GM19467 (cell line): ENCODE measurements around the gene PYGL.

Experiments used
- ATAC-seq: cut with Tn5 transposase; IDR thresholded peaks from one replicate; pipeline ENCODE4 v1.9.1; 2021; ENCODE audit warnings: mild to moderate bottlenecking, moderate library complexity; ENCODE audit not compliant: unreplicated experiment

PYGL gene

DNA sequence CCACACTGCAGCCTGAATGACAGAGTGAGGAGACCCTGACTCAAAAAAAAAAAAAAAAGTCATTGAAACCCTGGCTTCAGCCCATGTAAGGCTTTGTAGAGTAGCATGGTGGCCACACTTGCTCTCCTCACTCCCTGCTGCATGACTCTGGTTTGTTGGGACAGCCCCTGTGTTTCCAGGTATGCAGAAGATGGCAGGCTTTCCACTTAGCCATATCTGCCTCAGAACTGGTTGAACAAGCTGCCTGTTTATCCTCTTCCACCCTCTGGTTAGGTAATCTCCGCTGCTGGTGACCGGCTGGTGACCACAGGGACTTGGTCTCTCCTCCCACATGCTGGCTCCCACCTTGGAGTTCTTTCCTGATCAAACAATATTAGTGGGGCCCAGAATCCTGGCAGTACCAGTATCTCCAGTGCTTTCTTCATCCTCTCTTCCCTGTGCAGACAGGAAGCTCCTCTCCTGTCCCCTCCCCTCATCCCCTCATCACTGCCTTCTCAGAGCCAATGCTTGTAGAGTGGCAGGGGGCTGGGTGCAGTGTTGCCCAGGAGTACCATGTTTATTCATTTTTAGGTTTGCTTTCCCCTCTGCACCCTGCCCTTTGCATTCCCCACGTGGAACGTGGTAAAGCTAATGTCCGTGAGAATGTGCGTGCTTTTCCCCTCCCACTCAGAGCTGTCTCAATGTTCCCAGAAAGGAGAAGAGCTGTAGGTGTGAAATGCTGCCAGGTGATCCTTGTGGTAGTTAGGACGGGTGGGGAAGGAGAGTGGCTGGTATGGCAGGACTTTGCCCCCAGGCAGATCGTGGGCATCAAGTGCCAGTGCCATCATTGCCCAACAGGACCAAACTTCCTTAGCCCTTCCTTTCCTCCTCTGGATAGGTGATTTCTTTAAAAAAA, 61.1 kb downstream of the PYGL start:
- ATAC-seq, result no peak

DNA sequence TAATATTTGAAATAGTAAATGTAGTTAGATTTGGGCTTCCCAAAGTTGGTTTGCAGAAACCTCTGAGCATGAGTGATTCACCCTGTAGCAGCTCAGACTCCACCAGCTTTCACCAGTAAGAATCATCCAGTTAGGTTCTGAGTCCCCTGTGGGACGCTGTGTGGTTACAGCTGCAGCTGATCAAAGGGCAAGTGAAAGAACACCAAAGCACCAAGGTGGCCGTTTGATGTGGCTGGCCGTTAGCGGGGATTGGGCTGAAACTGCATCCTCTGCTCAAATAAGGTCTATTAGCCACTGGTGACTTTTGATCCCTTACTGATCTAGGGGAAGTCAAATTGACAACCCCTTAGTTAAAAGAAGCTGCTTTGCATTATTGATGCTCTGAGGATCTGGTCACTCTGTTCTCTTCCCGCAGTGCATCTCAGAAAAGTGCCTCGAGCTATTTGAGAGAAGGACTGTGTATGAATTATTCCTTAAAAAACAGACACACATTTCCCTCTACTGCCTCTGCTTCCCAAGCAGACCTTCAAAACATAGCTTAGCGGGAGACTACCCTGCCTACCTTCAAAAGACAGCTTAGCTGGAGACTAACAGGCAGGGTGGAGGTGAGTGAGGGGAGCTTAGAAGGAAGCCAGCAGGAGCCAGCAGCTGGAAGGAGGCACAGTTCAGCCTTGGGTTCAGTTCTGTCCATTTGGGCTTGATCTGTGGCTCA, 68.8 kb downstream of the PYGL start:
- peak; percentile 92 for ATAC-seq

DNA sequence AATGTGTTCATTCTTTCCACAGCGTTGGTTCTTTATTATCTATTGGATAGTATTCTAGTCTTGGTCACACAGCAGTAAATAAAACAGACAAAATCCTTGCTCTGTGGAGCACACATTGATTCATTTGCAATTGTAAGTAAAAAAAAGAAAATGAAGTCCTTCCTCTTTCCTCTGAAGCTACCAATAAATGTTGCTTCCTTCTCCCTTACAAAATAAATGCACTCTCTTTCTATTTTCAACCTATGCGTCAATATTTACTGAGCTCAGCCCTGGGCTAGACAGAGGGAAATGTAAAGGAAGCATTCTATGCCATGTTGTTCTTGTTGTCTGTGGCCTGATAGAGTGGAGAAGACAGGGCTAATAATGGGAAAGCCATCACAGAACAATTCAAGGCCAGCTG, 69.5 kb downstream of the PYGL start:
- ATAC-seq, result no peak

GRCh38 chr14:50871914-50872732, 72.2 kb downstream of the PYGL start, which contains the start of gene ABHD12B:
TSS of gene ABHD12B (plus strand) at chr14:50872053. CDS start at chr14:50872175, 122 bp downstream.
- ATAC-seq, result no peak

GRCh38 chr14:50871228-50871627, 73.1 kb downstream of the PYGL start:
- no peak for ATAC-seq

- no peak for ATAC-seq
Observed at GRCh38 chr14:50865391-50866076, 78.7 kb downstream of the PYGL start.

- no peak for ATAC-seq
Observed at GRCh38 chr14:50864946-50865345, 79.3 kb downstream of the PYGL start.

GRCh38 chr14:50864237-50864636, 80.0 kb downstream of the PYGL start:
- no peak for ATAC-seq

GRCh38 chr14:50862036-50862570, 82.2 kb downstream of the PYGL start:
- ATAC-seq, result no peak

DNA sequence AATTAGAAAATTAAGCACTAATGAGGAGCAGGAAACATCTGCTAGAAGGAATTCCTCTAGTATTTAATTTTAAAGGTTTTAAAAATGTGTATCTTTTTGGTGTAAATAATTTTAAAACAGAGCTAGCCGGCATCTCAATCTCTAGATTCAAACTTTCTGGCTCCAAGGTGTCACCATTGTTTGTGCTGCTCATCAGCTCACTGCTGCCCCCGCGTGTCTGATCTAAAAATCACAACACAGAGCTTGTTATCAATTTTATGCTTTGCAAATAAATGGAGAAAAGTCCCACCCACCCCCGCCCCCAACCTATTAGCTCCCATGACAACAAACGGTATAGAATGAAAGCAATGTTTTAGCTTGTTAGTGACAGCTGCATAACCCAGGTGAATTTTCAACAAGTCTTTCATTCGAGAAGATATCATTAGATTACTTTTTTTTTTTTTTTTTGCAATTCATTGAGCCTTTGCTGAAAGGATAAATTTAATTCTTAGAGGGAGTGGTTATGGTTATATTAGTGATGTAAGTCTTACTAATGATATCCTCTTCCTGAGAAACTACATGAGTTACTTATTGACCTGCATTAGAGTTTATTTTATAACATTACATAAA, 83.7 kb downstream of the PYGL start:
- no peak for ATAC-seq

DNA sequence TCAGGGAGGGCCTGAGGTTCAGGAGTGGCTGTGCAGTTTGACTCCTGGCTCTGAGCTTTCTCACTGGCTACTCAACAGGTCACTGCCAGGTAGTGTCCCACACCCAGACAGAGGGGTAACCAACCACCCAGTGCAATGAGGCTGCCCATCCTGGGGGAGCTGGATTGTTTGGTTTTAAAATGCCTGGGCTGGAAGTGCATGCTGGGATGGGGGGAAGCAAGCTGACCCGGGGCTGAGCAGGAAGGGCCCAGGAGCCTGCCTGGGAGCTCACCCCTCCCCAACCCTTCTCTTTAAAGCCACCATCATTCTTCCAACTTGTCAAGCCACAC, 85.0 kb downstream of the PYGL start:
- no peak for ATAC-seq

GRCh38 chr14:50856660-50857059, 87.6 kb downstream of the PYGL start:
- ATAC-seq, result no peak

DNA sequence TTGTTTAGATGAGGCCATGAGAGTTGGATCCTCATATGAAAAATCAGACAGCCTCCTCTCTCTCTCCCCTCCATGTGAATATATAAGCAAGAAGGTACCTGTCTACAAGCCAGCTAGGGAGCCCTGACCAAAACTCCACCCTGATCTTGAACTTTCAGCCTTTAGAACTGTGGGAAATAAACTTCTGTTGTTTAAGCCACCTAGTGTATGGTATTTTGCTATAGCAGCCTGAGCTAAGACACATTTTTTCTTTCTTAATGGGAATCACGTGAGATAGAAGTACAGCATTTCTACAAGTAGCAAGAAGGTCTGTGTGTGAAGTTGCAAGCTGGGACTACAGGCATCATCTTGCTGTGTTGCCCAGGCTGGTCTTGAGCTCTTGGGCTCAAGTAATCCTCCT, 88.7 kb downstream of the PYGL start:
- ATAC-seq, result no peak
